Measurements from ENCODE around the gene ZNF408. TPM values are rescaled to one million over a fixed set of nuclear protein-coding genes. Genes with fewer than 3 reads are reported as not detected.

The ZNF408 gene
- total and polyA plus RNA-seq, 2 experiments from 2014 or later = 6.1 to 17.2 TPM

DNA sequence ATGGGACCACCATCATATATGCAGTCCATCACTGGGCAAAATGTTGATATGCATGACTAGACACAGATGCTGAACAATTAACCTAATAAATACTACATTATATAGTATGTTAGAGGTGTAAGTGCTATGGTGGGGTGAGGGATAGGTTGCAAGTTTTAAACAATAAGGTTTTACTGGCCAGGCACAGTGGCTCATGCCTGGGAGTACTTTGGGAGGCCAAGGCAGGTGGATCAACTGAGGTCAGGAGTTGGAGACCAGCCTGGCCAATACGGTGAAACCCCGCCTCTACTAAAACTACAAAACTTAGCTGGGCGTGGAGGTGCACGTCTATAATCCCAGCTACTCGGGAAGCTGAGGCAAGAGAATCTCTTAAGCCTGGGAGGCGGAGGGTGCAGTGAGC, 46.3 kb downstream of the ZNF408 start (continued):
- TF ChIP-seq, protein P1, sequence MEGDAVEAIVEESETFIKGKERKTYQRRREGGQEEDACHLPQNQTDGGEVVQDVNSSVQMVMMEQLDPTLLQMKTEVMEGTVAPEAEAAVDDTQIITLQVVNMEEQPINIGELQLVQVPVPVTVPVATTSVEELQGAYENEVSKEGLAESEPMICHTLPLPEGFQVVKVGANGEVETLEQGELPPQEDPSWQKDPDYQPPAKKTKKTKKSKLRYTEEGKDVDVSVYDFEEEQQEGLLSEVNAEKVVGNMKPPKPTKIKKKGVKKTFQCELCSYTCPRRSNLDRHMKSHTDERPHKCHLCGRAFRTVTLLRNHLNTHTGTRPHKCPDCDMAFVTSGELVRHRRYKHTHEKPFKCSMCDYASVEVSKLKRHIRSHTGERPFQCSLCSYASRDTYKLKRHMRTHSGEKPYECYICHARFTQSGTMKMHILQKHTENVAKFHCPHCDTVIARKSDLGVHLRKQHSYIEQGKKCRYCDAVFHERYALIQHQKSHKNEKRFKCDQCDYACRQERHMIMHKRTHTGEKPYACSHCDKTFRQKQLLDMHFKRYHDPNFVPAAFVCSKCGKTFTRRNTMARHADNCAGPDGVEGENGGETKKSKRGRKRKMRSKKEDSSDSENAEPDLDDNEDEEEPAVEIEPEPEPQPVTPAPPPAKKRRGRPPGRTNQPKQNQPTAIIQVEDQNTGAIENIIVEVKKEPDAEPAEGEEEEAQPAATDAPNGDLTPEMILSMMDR (conservative IDR thresholded peaks at IDR 0.05; ENCODE audit: low read depth in 2 of 2) = no peak
- TF ChIP-seq STAT1 (IDR thresholded peaks at IDR 0.05; ENCODE audit: unreplicated experiment) = no peak

Small RNA genes within 50 kb of the gene (microRNA-seq; reads per million reads assigned to microRNA genes)
- gene MIR5582 = not detected

Small RNA genes within 50 kb of the gene (small RNA-seq; reads per million reads assigned to genes)
- gene MIR5582 (ENCODE audit: low replicate concordance) = not detected

Other genes with a start within 250 kb of the ZNF408 start
- gene AMBRA1, start 107.0 kb upstream of the ZNF408 start, total RNA-seq (2014; rRNA removed; shearing (Covaris generic)) = 34.8 and 42.2 TPM in 2 replicates
- gene AMBRA1, start 107.0 kb upstream of the ZNF408 start, polyA plus RNA-seq (2016; fragmentation: Nextera tagmentation; extraction: Ambion mirVana) = 8.3 and 8.9 TPM in 2 replicates
- 4.9 and 6.5 TPM in 2 replicates for gene HARBI1, start 83.8 kb upstream of the ZNF408 start, total RNA-seq (2014; rRNA removed; shearing (Covaris generic))
- gene HARBI1, start 83.8 kb upstream of the ZNF408 start, polyA plus RNA-seq (2016; fragmentation: Nextera tagmentation; extraction: Ambion mirVana) = 4.2 TPM in 2 replicates
- 71.1 and 71.4 TPM in 2 replicates for gene ATG13, start 83.5 kb upstream of the ZNF408 start, total RNA-seq (2014; rRNA removed; shearing (Covaris generic))
- 32.3 and 32.9 TPM in 2 replicates for gene ATG13, start 83.5 kb upstream of the ZNF408 start, polyA plus RNA-seq (2016; fragmentation: Nextera tagmentation; extraction: Ambion mirVana)
- 30.4 and 38.1 TPM in 2 replicates for gene ARHGAP1, start 412 bp upstream of the ZNF408 start, total RNA-seq (2014; rRNA removed; shearing (Covaris generic))
- 23.4 and 23.5 TPM in 2 replicates for gene ARHGAP1, start 412 bp upstream of the ZNF408 start, polyA plus RNA-seq (2016; fragmentation: Nextera tagmentation; extraction: Ambion mirVana)
- 0.21 TPM in 1 of 2 replicates, not detected in the other for gene F2, start 18.2 kb downstream of the ZNF408 start, total RNA-seq (2014; rRNA removed; shearing (Covaris generic))
- 0.31 TPM in 1 of 2 replicates, not detected in the other for gene F2, start 18.2 kb downstream of the ZNF408 start, polyA plus RNA-seq (2016; fragmentation: Nextera tagmentation; extraction: Ambion mirVana)
- 120 and 135 TPM in 2 replicates for gene CKAP5, start 145.2 kb downstream of the ZNF408 start, total RNA-seq (2014; rRNA removed; shearing (Covaris generic))
- gene CKAP5, start 145.2 kb downstream of the ZNF408 start, polyA plus RNA-seq (2016; fragmentation: Nextera tagmentation; extraction: Ambion mirVana) = 49.4 and 67.9 TPM in 2 replicates
- 14.5 and 18.4 TPM in 2 replicates for gene LRP4, start 217.5 kb downstream of the ZNF408 start, total RNA-seq (2014; rRNA removed; shearing (Covaris generic))
- 6.0 and 6.4 TPM in 2 replicates for gene LRP4, start 217.5 kb downstream of the ZNF408 start, polyA plus RNA-seq (2016; fragmentation: Nextera tagmentation; extraction: Ambion mirVana)
- gene CSTPP1, start 235.7 kb downstream of the ZNF408 start, total RNA-seq (2014; rRNA removed; shearing (Covaris generic)) = 18.5 and 42.6 TPM in 2 replicates
- 22.2 and 23.5 TPM in 2 replicates for gene CSTPP1, start 235.7 kb downstream of the ZNF408 start, polyA plus RNA-seq (2016; fragmentation: Nextera tagmentation; extraction: Ambion mirVana)

Measured in GM23338 (cell line).